Right lobe of liver (tissue), 6 donors: ENCODE measurements around the gene FMO1. TPM values are rescaled to one million over a fixed set of nuclear protein-coding genes. Genes with fewer than 3 reads are reported as not detected.

Experiments
- ATAC-seq, 4 donors: fragments of 200-7000 bp; cut with Tn5 transposase; one replicate each; pipeline ENCODE4 v1.9.1; 2020; ENCODE audit warnings: mild to moderate bottlenecking in 4 of 4, moderate library complexity in 4 of 4
- DNase-seq, 3 donors: peaks; one replicate each; pipeline ENCODE4 v3.0.0-alpha.2; 2020
- H3K27ac ChIP-seq, 3 donors: fragments of 200-600 bp; one replicate each; pipeline ENCODE4 v1.8.0; 2022
- H3K27me3 ChIP-seq, 2 donors: fragments of 200-600 bp; one replicate each; pipeline ENCODE4 v1.8.0; 2022
- H3K36me3 ChIP-seq, 4 donors: fragments of 200-600 bp; sonication (generic) in 1 of 4; one replicate each; pipeline versions ENCODE4 v1.5.1 to v1.8.0; 2017 to 2022; ENCODE audit warnings: control low read depth in 1 of 4
- H3K4me1 ChIP-seq, 4 donors: fragments of 200-600 bp; sonication (generic) in 1 of 4; one replicate each; pipeline versions ENCODE4 v1.5.1 to v1.8.0; 2017 to 2022; ENCODE audit warnings: control low read depth in 1 of 4
- H3K4me3 ChIP-seq, 3 donors: fragments of 200-600 bp; one replicate each; pipeline ENCODE4 v1.8.0; 2022
- H3K9me3 ChIP-seq, 4 donors: fragments of 200-600 bp; sonication (generic) in 1 of 4; one replicate each; pipeline versions ENCODE4 v1.5.1 to v1.8.0; 2017 to 2022; ENCODE audit warnings: control low read depth in 1 of 4
- POLR2A ChIP-seq: fragments of 450-650 bp; IDR thresholded peaks from one replicate; pipeline ENCODE4 v1.6.1; 2017; ENCODE audit warnings: antibody characterized with exemption, mild to moderate bottlenecking
- WGBS: methylation state at CpG from one replicate; pipeline ENCODE4 v1.1.6; 2018; ENCODE audit warnings: low coverage, low lambda C conversion rate; ENCODE audit not compliant: insufficient coverage; ENCODE audit errors: missing lambda C conversion rate; 5-methylcytosine and 5-hydroxymethylcytosine counted together
- intact Hi-C, 2 donors: fragments of 100-400 bp; cut with DNase I; formaldehyde crosslinking; loops; one replicate each; pipeline versions ENCODE4 v1.11.2 to v1.14.1; 2022
- small RNA-seq, 2 experiments: library from RNA; depleted of rRNA; stranded (forward); fragments of <200 nt; gene quantifications; one replicate each; pipeline ENCODE3, GENCODE V24; 2016
- total RNA-seq, 6 experiments: library from RNA; depleted of rRNA in 2 of 6; stranded (reverse); fragments of >200 nt in 2 of 6; fragmentation: NEBNext Ultra II Directional in 3 of 6; extraction: Animal tissue kit (Norgen Biotek cat#: 25700) in 3 of 6; gene quantifications; one replicate each; pipeline versions ENCODE4 v1.1.0 to v1.2.4, GENCODE V29; 2016 to 2023
- TF ChIP-seq, protein P1 (sequence below), 4 donors: fragments of 200-600 bp in 3 of 4; fragments of 450-650 bp in 1 of 4; IDR thresholded peaks; one replicate each; pipeline versions ENCODE4 v1.5.1 to v1.8.0; 2016 to 2022; ENCODE audit warnings: antibody characterized with exemption in 4 of 4, mild to moderate bottlenecking in 2 of 4
- donor health status: DM: no; HTN: yes; CAD: no.
- donor health status: DM: no; HTN: no; CAD: no.
- donor health status: DM: no; HTN: no; CAD: no.
- donor health status: DM: no; HTN: yes; CAD: no.
- donor health status: DM: no; HTN: yes; CAD: no.

Gene FMO1
- total RNA-seq, 6 experiments from 2014 or later: 0.15 to 7.6 (median 2.5) TPM

DNA sequence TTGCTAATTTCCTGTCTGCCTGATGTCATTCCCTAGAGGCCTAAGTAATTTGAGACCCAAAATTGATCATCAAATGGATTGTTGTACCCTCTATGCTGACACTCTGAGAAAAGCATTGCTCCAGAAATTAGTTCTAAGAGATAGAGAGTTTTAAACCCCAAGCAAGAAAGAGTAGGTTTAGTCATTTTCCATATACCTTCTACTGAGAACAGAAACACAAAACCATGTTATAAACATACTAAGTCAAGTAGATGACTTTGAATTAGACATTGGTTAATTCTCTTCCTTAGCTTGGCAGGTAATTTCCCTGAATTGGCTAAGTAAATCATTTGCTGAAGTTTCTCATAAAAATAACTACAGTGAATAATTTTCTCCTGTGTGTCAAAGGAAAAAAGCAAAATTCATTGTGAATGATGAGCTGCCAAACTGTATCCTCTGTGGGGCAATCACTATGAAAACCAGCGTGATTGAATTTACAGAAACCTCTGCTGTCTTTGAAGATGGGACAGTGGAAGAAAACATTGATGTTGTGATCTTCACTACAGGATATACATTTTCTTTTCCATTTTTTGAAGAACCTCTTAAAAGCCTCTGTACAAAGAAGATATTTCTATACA, 85.8 kb downstream of the FMO1 start:
- TF ChIP-seq, protein P1, sequence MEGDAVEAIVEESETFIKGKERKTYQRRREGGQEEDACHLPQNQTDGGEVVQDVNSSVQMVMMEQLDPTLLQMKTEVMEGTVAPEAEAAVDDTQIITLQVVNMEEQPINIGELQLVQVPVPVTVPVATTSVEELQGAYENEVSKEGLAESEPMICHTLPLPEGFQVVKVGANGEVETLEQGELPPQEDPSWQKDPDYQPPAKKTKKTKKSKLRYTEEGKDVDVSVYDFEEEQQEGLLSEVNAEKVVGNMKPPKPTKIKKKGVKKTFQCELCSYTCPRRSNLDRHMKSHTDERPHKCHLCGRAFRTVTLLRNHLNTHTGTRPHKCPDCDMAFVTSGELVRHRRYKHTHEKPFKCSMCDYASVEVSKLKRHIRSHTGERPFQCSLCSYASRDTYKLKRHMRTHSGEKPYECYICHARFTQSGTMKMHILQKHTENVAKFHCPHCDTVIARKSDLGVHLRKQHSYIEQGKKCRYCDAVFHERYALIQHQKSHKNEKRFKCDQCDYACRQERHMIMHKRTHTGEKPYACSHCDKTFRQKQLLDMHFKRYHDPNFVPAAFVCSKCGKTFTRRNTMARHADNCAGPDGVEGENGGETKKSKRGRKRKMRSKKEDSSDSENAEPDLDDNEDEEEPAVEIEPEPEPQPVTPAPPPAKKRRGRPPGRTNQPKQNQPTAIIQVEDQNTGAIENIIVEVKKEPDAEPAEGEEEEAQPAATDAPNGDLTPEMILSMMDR (IDR thresholded peaks at IDR 0.05): no peak
- no peak for TF ChIP-seq POLR2A
- no peaks in the 10 kb centered on the region for H3K9me3 ChIP-seq
- peaks cover 0 to 7% (median 0%) of the 10 kb centered on the region in 4 donors for H3K36me3 ChIP-seq
- H3K4me3 ChIP-seq: no peak overlapping the region
- WGBS: 100% methylated on average over 1 of the region's 1 CpG
- intact Hi-C loops: no loop called here
- no peaks in the 10 kb centered on the region for H3K27me3 ChIP-seq
- peaks cover 0 to 16% (median 8%) of the 10 kb centered on the region in 4 donors for H3K4me1 ChIP-seq
- ATAC-seq (no peak), DNase-seq (no peak)
- no peak overlapping the region for H3K27ac ChIP-seq

Small RNA genes within 50 kb of the gene (small RNA-seq; reads per million reads assigned to genes)
- 0 reads per million in 2 experiments for gene RF00019

Other genes starting within 250 kb of the FMO1 start
- gene FMO3, start 157.6 kb upstream of the FMO1 start, total RNA-seq: 100 to 1,000 TPM; 107 to 428 (median 326) TPM
- 1 to 10 TPM; 1.0 to 6.8 (median 3.9) TPM for gene FMO2, start 63.2 kb upstream of the FMO1 start, total RNA-seq
- 10 to 100 TPM; 12.8 to 32.7 (median 20.0) TPM for gene FMO4, start 65.7 kb downstream of the FMO1 start, total RNA-seq
- gene PRRC2C, start 237.0 kb downstream of the FMO1 start, total RNA-seq: 10 to 100 TPM; 39.1 to 59.9 (median 48.5) TPM